A549 treated with CpdA at 1 μM for 4 hours (cell line): Measurements from ENCODE around the gene DAGLA. TPM values are rescaled to one million over a fixed set of nuclear protein-coding genes. Genes with fewer than 3 reads are reported as not detected.

ENCODE experiments used
- total RNA-seq: library from RNA; stranded (reverse); fragments of 200-300 nt; extraction: Qiagen RNA extraction; gene quantifications from 5 replicates; pipeline ENCODE4 v1.2.3, GENCODE V29; 2022; ENCODE audit warnings: low read depth

The DAGLA gene
- 3.7 to 6.3 TPM (median 5.5 TPM) in 5 replicates for total RNA-seq

GRCh38 chr11:61679893-61680621 lies at the start of gene DAGLA:
TSS of gene DAGLA (plus strand) at chr11:61680391. CDS start at chr11:61720156, 39,765 bp downstream.

DNA sequence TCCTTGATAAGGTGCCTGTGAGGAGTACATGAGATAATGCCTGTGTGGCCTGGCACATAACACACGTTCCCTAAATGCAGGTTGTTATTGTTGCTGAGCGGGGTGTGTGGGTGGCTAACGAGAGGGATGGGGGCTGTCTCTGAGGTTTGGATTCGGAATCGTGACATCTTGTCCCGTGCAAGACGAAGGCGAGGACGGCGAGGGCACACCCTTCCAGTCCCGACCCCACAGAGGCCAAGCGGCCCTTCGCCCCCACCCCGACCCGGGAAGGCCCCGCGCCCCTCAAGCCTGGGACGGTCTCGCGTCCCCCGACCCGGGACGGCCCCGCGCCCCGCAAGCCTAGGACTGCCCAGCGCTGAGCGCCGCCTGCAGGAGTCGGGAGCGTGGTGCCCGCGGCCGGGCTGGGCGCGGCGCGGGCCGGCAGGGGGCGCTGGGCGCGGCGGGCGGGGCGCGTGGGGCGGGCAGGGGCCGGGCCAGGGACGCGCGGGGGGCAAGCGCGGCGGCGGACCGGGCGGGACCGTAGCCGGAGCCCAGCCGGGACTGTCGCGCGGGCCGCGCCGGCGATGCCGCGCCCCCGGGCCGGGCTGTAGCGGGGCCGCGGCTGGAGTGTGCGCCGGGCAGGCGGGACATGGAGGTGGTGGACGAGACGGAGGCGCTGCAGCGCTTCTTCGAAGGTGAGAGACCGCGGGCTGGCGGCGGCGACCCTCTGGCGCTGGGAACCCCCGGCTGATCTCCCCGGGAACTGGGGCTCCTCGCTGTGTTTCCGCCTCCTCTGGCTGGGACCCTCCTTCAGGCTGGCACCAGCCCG lies 72.1 kb downstream of the DAGLA start, which contains the start of gene MYRF:
Gene MYRF, plus strand, starts transcription at position 520 of the 808 bp plus-strand sequence. Its CDS starts 109 bp downstream, at position 629.

DNA sequence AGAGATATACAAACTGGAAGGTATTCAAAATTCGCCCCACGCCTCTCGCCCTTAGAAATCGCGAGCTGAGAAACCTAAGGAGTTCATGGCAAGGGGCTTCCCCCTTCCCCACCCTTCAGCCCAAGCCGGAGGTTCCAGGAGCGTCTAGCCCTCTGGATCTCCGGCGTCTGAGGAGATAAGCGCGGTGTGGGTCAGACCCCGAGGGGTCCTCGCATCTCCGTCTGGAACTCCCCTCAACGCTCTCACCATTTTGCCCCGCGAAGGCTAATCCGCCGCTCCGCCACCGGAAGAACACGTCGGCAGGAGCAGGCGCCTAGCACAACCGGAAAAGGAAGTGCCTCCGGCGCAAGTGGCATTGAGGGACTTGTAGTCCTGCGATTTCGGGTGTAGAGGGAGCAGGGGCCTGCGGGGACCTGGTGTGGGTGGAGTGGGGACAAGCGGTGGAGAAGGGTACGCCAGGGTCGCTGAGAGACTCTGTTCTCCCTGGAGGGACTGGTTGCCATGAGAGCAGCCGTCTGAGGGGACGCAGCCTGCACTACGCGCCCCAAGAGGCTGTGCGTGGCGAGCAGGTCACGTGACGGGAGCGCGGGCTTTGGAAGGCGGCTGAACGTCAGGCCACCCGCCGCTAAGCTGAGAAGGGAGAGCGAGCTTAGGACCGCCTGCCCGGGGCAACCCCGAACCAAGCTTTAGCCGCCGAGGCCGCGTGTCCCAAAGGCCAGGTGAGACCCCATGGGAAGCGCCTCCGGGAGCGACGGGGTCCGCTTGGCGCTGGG lies 112.3 kb downstream of the DAGLA start, which contains the start of the genes FEN1 and TMEM258:
Gene FEN1, plus strand, starts transcription at position 602 of the 773 bp plus-strand sequence. CDS start 2,451 bp downstream, outside the sequence.
Gene TMEM258, minus strand, starts transcription at position 290 of the 773 bp plus-strand sequence. Its CDS starts 41 bp downstream, at position 249.

Other genes starting within 250 kb of the DAGLA start
- 0.08 to 0.20 TPM (median 0.16 TPM) in 5 replicates for gene LRRC10B, start 171.6 kb upstream of the DAGLA start, total RNA-seq
- gene SYT7, start 99.3 kb upstream of the DAGLA start, total RNA-seq: 0.69 to 1.1 TPM (median 1.1 TPM) in 5 replicates
- gene MYRF, start 72.2 kb downstream of the DAGLA start, total RNA-seq: 16.3 to 24.3 TPM (median 19.8 TPM) in 5 replicates
- gene TMEM258, start 112.2 kb downstream of the DAGLA start, total RNA-seq: 212 to 267 TPM (median 242 TPM) in 5 replicates
- 96.5 to 121 TPM (median 110 TPM) in 5 replicates for gene FEN1, start 112.5 kb downstream of the DAGLA start, total RNA-seq
- 113 to 152 TPM (median 135 TPM) in 5 replicates for gene FADS1, start 136.6 kb downstream of the DAGLA start, total RNA-seq
- 247 to 316 TPM (median 278 TPM) in 5 replicates for gene FADS2, start 147.9 kb downstream of the DAGLA start, total RNA-seq
- gene FADS3, start 211.2 kb downstream of the DAGLA start, total RNA-seq: 35.6 to 50.7 TPM (median 50.3 TPM) in 5 replicates
- gene RAB3IL1, start 237.2 kb downstream of the DAGLA start, total RNA-seq: 8.9 to 14.3 TPM (median 11.4 TPM) in 5 replicates